K562 (cell line): ENCODE data around the gene ALG11. TPM values are rescaled to one million over a fixed set of nuclear protein-coding genes. Genes with fewer than 3 reads are reported as not detected.

ENCODE experiments used
- CBFA2T2 ChIP-seq: fragments of 450-650 bp; conservative IDR thresholded peaks from 2 replicates; pipeline ENCODE4 v1.6.1; 2017; ENCODE audit warnings: mild to moderate bottlenecking
- FOXA1 ChIP-seq: fragments of 450-650 bp; IDR thresholded peaks from 2 replicates; pipeline ENCODE4 v1.6.1; 2016; ENCODE audit warnings: mild to moderate bottlenecking, borderline replicate concordance
- FOXA3 ChIP-seq, 2 experiments: fragments of 450-650 bp in 1 of 2; sonication (generic) in 1 of 2; formaldehyde crosslinking; IDR thresholded peaks in 1 of 2; conservative IDR thresholded peaks in 1 of 2; 2 replicates each; pipeline versions ENCODE4 v1.4.0 to v1.8.0; 2020 to 2022; ENCODE audit warnings: mild to moderate bottlenecking in 2 of 2, missing genetic modification reagents in 1 of 2
- FOXK2 ChIP-seq, 2 experiments: fragments of 450-650 bp; IDR thresholded peaks in 1 of 2; conservative IDR thresholded peaks in 1 of 2; 2 replicates each; pipeline ENCODE4 v1.6.1; 2016; ENCODE audit warnings: low read depth in 2 of 2, mild to moderate bottlenecking in 1 of 2
- HLTF ChIP-seq: fragments of 450-650 bp; IDR thresholded peaks from 2 replicates; pipeline ENCODE4 v1.6.1; 2016
- KDM1A ChIP-seq, 2 experiments: fragments of 450-650 bp; IDR thresholded peaks; 2 replicates each; pipeline ENCODE4 v1.6.1; 2016; ENCODE audit warnings: mild to moderate bottlenecking in 2 of 2
- PCBP2 ChIP-seq: fragments of 200-400 bp; formaldehyde crosslinking; IDR thresholded peaks from 2 replicates; pipeline ENCODE4 v1.6.1; 2018; ENCODE audit warnings: low read length, low read depth, mild to moderate bottlenecking, moderate library complexity; ENCODE audit not compliant: poor library complexity, severe bottlenecking
- POLR2AphosphoS5 ChIP-seq: IDR thresholded peaks from 2 replicates; pipeline ENCODE4 v1.6.1; 2011; ENCODE audit warnings: mild to moderate bottlenecking, low read depth, low read length, moderate library complexity; ENCODE audit not compliant: control insufficient read depth, insufficient read depth
- POLR2B ChIP-seq: fragments of 450-650 bp; IDR thresholded peaks from 2 replicates; pipeline ENCODE4 v1.6.1; 2018; ENCODE audit warnings: low read depth; ENCODE audit not compliant: partially characterized antibody
- RBM39 ChIP-seq: fragments of 200-400 bp; formaldehyde crosslinking; optimal IDR thresholded peaks from 2 replicates; pipeline ENCODE3; 2018; ENCODE audit warnings: low read depth, low read length
- SRSF1 ChIP-seq: fragments of 200-400 bp; formaldehyde crosslinking; IDR thresholded peaks from 2 replicates; pipeline ENCODE4 v1.6.1; 2017; ENCODE audit warnings: mild to moderate bottlenecking, low read depth, low read length, moderate library complexity
- TCF7L2 ChIP-seq: fragments of 150-350 bp; IDR thresholded peaks from 2 replicates; pipeline ENCODE4 v1.6.1; 2016; ENCODE audit warnings: low read depth, mild to moderate bottlenecking, low read length, moderate library complexity
- ZEB2 ChIP-seq: fragments of 450-650 bp; IDR thresholded peaks from 2 replicates; pipeline ENCODE4 v1.6.1; 2016
- polyA plus RNA-seq, 8 experiments: library from polyadenylated mRNA; depleted of rRNA in 4 of 8; stranded (reverse) in 5 of 8; unstranded in 3 of 8; fragments of >200 nt; fragmentation: Nextera tagmentation in 2 of 8; fragmentation: Illumina TruSeq in 1 of 8; extraction: Ambion mirVana in 2 of 8; extraction: Trizol in 1 of 8; gene quantifications; 2 replicates each; pipeline versions ENCODE4 v1.2.1 to v1.2.3, GENCODE V29; 2011 to 2014; ENCODE audit warnings: inconsistent platforms in 1 of 8, missing spikeins in 1 of 8
- total RNA-seq, 7 experiments: library from RNA; depleted of rRNA in 6 of 7; stranded (reverse); fragments of >200 nt in 6 of 7; fragmentation: Illumina TruSeq in 2 of 7; extraction: Trizol in 2 of 7; gene quantifications; 2 replicates each; pipeline versions ENCODE4 v1.2.1 to v1.2.3, GENCODE V29; 2011 to 2021; ENCODE audit warnings: low replicate concordance in 1 of 7
- TF ChIP-seq, protein P1 (sequence below), 2 experiments: fragments of 450-650 bp; formaldehyde crosslinking in 1 of 2; IDR thresholded peaks; 2 replicates each; pipeline versions ENCODE4 v1.4.0 to v1.6.1; 2014 to 2020; ENCODE audit warnings: mild to moderate bottlenecking in 2 of 2, borderline replicate concordance in 1 of 2, low read depth in 1 of 2
- TF ChIP-seq, protein P2 (sequence below), 2 experiments: fragments of 450-650 bp; conservative IDR thresholded peaks; 2 replicates each; pipeline ENCODE4 v1.6.1; 2017; ENCODE audit warnings: mild to moderate bottlenecking in 2 of 2, moderate library complexity in 2 of 2
- TF ChIP-seq, protein P3 (sequence below): fragments of 200-800 bp; sonication (Bioruptor generic); IDR thresholded peaks from 2 replicates; pipeline ENCODE4 v1.6.1; 2017; ENCODE audit warnings: missing genetic modification characterization, missing compliant biosample characterization

Gene ALG11
- total and polyA plus RNA-seq, 9 of the 15 experiments (the other 6 are each of a cell fraction or from before 2014, with no cell fraction given): 7.3 to 19.2 (median 16.3) TPM

DNA sequence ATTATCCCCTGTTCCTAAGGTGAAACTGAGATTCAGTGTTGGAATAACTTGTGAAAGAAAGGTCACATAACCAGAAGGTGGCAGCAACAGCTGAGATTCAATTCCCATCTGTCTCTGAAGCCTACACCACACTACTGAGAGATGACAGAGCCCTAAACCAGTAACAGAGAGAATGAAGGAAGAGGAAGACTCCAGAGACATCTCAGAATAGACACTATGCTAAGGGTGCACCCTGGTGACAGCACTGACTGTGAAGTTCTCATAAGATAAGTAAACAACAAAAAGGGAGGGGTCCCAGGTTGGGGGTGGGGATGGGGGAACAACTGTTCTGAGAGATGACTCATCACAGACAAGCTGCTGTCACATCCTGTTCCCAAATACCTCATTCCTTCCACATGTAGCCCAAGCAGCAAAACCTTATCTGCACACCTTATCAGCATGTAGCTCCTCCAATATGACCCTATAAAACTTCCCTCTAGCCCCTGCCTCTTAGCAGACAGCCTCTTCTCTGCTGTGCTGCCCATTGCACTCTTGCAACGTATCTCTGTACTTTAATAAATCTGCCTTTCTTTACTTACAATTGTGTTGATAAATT is 58.8 kb downstream of the ALG11 start (continued):
- TF ChIP-seq KDM1A (IDR thresholded peaks at IDR 0.05): 0 out of 4 replicates have a peak, but pooled peaks of 1 of the 2 experiments have one; percentile 19
- 0 out of 2 replicates have a peak, but pooled peaks have one; percentile 3 for TF ChIP-seq CBFA2T2
- TF ChIP-seq POLR2B: no peak
- TF ChIP-seq, protein P1, sequence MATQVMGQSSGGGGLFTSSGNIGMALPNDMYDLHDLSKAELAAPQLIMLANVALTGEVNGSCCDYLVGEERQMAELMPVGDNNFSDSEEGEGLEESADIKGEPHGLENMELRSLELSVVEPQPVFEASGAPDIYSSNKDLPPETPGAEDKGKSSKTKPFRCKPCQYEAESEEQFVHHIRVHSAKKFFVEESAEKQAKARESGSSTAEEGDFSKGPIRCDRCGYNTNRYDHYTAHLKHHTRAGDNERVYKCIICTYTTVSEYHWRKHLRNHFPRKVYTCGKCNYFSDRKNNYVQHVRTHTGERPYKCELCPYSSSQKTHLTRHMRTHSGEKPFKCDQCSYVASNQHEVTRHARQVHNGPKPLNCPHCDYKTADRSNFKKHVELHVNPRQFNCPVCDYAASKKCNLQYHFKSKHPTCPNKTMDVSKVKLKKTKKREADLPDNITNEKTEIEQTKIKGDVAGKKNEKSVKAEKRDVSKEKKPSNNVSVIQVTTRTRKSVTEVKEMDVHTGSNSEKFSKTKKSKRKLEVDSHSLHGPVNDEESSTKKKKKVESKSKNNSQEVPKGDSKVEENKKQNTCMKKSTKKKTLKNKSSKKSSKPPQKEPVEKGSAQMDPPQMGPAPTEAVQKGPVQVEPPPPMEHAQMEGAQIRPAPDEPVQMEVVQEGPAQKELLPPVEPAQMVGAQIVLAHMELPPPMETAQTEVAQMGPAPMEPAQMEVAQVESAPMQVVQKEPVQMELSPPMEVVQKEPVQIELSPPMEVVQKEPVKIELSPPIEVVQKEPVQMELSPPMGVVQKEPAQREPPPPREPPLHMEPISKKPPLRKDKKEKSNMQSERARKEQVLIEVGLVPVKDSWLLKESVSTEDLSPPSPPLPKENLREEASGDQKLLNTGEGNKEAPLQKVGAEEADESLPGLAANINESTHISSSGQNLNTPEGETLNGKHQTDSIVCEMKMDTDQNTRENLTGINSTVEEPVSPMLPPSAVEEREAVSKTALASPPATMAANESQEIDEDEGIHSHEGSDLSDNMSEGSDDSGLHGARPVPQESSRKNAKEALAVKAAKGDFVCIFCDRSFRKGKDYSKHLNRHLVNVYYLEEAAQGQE (IDR thresholded peaks at IDR 0.05; ENCODE audit: borderline replicate concordance): peak; percentile 33; the same call in 1 of the 2 replicates
- TF ChIP-seq, protein P1 (CRISPR knock-in tag; IDR thresholded peaks at IDR 0.05; ENCODE audit: low read depth): no peak
- TF ChIP-seq TCF7L2: no peak
- TF ChIP-seq FOXK2 (conservative IDR thresholded peaks at IDR 0.05 in 1 of 2, IDR thresholded peaks at IDR 0.05 in 1 of 2; ENCODE audit: low read depth in 2 of 2): peak in 1 of 2 experiments; percentile 34; a peak in 1 of 4 replicates
- TF ChIP-seq SRSF1: no peak
- TF ChIP-seq POLR2AphosphoS5: no peak
- TF ChIP-seq, protein P2, sequence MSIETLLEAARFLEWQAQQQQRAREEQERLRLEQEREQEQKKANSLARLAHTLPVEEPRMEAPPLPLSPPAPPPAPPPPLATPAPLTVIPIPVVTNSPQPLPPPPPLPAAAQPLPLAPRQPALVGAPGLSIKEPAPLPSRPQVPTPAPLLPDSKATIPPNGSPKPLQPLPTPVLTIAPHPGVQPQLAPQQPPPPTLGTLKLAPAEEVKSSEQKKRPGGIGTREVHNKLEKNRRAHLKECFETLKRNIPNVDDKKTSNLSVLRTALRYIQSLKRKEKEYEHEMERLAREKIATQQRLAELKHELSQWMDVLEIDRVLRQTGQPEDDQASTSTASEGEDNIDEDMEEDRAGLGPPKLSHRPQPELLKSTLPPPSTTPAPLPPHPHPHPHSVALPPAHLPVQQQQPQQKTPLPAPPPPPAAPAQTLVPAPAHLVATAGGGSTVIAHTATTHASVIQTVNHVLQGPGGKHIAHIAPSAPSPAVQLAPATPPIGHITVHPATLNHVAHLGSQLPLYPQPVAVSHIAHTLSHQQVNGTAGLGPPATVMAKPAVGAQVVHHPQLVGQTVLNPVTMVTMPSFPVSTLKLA (conservative IDR thresholded peaks at IDR 0.05): 0 out of 4 replicates have a peak, but pooled peaks of 1 of the 2 experiments have one; percentile 25
- TF ChIP-seq, protein P3, sequence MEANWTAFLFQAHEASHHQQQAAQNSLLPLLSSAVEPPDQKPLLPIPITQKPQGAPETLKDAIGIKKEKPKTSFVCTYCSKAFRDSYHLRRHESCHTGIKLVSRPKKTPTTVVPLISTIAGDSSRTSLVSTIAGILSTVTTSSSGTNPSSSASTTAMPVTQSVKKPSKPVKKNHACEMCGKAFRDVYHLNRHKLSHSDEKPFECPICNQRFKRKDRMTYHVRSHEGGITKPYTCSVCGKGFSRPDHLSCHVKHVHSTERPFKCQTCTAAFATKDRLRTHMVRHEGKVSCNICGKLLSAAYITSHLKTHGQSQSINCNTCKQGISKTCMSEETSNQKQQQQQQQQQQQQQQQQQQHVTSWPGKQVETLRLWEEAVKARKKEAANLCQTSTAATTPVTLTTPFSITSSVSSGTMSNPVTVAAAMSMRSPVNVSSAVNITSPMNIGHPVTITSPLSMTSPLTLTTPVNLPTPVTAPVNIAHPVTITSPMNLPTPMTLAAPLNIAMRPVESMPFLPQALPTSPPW (CRISPR knock-in tag): peak; percentile 69
- peak; percentile 67; the same call in 1 of the 2 replicates for TF ChIP-seq HLTF
- no peak for TF ChIP-seq FOXA1
- TF ChIP-seq PCBP2: no peak
- peak; percentile 46 to 56; a peak in 1 of 4 replicates for TF ChIP-seq FOXA3 (CRISPR knock-in tag; conservative IDR thresholded peaks at IDR 0.05 in 1 of 2, IDR thresholded peaks at IDR 0.05 in 1 of 2)
- no peak for TF ChIP-seq RBM39
- 0 out of 2 replicates have a peak, but pooled peaks have one; percentile 61 for TF ChIP-seq ZEB2
